K562 (cell line): Measurements from ENCODE around the gene DLG4. TPM values are rescaled to one million over a fixed set of nuclear protein-coding genes. Genes with fewer than 3 reads are reported as not detected.
A peak's percentile ranks its signal among the peaks of the same experiment; 100 is the strongest.

Experiments used
- ARNT ChIP-seq, 2 experiments: fragments of 450-650 bp; IDR thresholded peaks; 2 replicates each; pipeline ENCODE4 v1.6.1; 2016; ENCODE audit warnings: mild to moderate bottlenecking in 1 of 2
- BRD4 ChIP-seq: fragments of 200-600 bp; sonication (generic); IDR thresholded peaks from 2 replicates; pipeline ENCODE4 v1.6.1; 2017; ENCODE audit warnings: inconsistent platforms
- BRF1 ChIP-seq: IDR thresholded peaks from 3 replicates; pipeline ENCODE4 v1.6.1; 2011; ENCODE audit warnings: borderline replicate concordance, mild to moderate bottlenecking; ENCODE audit not compliant: insufficient read length; ENCODE audit errors: extremely low read depth
- CBX2 ChIP-seq: fragments of 200-600 bp; sonication (generic); IDR thresholded peaks from one replicate; pipeline ENCODE4 v1.6.1; 2012; ENCODE audit warnings: mild to moderate bottlenecking, low read length, inconsistent platforms; ENCODE audit not compliant: insufficient read depth, poor library complexity, severe bottlenecking
- CREB1 ChIP-seq, 2 experiments: sonication (generic) in 1 of 2; formaldehyde crosslinking in 1 of 2; IDR thresholded peaks; 2 replicates each; pipeline versions ENCODE4 v1.6.1 to v1.8.0; 2012 to 2022; ENCODE audit warnings: inconsistent platforms in 1 of 2, mild to moderate bottlenecking in 1 of 2, missing genetic modification reagents in 1 of 2, moderate library complexity in 1 of 2
- ESRRB ChIP-seq: fragments of 250-450 bp; sonication (Bioruptor Pico); IDR thresholded peaks from 2 replicates; pipeline ENCODE4 v1.5.0; 2020; ENCODE audit warnings: mild to moderate bottlenecking, moderate library complexity, borderline replicate concordance
- FUS ChIP-seq: fragments of 200-400 bp; formaldehyde crosslinking; optimal IDR thresholded peaks from 2 replicates; pipeline ENCODE3; 2017; ENCODE audit warnings: low read depth, low read length
- HMG20B ChIP-seq: fragments of 250-450 bp; sonication (Bioruptor Pico); IDR thresholded peaks from 2 replicates; pipeline ENCODE4 v1.5.0; 2021; ENCODE audit warnings: mild to moderate bottlenecking
- KDM2B ChIP-seq: fragments of 250-450 bp; sonication (Bioruptor Pico); IDR thresholded peaks from 2 replicates; pipeline ENCODE4 v1.8.0; 2021; ENCODE audit warnings: mild to moderate bottlenecking, moderate library complexity
- MEF2A ChIP-seq: IDR thresholded peaks from 2 replicates; pipeline ENCODE4 v1.6.1; 2011; ENCODE audit warnings: low read depth, mild to moderate bottlenecking, low read length, moderate library complexity; ENCODE audit not compliant: control insufficient read depth
- OTX1 ChIP-seq: fragments of 450-650 bp; formaldehyde crosslinking; IDR thresholded peaks from 2 replicates; pipeline ENCODE4 v1.4.0; 2022; ENCODE audit warnings: mild to moderate bottlenecking
- SAP30 ChIP-seq: fragments of 200-600 bp; sonication (generic); IDR thresholded peaks from 2 replicates; pipeline ENCODE4 v1.6.1; 2012; ENCODE audit warnings: borderline replicate concordance, low read depth, mild to moderate bottlenecking, moderate library complexity, low read length, control low read depth, inconsistent platforms; ENCODE audit not compliant: insufficient read depth, poor library complexity, severe bottlenecking
- SMAD4 ChIP-seq: fragments of 250-450 bp; sonication (Bioruptor Pico); conservative IDR thresholded peaks from 2 replicates; pipeline ENCODE4 v1.8.0; 2021; ENCODE audit warnings: inconsistent platforms, mild to moderate bottlenecking, moderate library complexity
- SNRNP70 ChIP-seq: fragments of 200-400 bp; formaldehyde crosslinking; optimal IDR thresholded peaks from 2 replicates; pipeline ENCODE3; 2017; ENCODE audit warnings: low read depth, low read length
- SP1 ChIP-seq: sonication (generic); formaldehyde crosslinking; IDR thresholded peaks from 2 replicates; pipeline ENCODE4 v1.8.1; 2022; ENCODE audit warnings: mild to moderate bottlenecking, missing genetic modification reagents
- TFAM ChIP-seq: fragments of 250-450 bp; sonication (Bioruptor Pico); conservative IDR thresholded peaks from 2 replicates; pipeline ENCODE4 v1.5.0; 2021; ENCODE audit warnings: mild to moderate bottlenecking, moderate library complexity
- TGIF2 ChIP-seq: sonication (generic); formaldehyde crosslinking; IDR thresholded peaks from 2 replicates; pipeline ENCODE4 v1.8.1; 2022; ENCODE audit warnings: mild to moderate bottlenecking, missing genetic modification reagents, moderate library complexity
- ZNF444 ChIP-seq: fragments of 250-450 bp; sonication (Bioruptor Pico); IDR thresholded peaks from 2 replicates; pipeline ENCODE4 v1.4.0; 2020; ENCODE audit warnings: mild to moderate bottlenecking, moderate library complexity
- ZNF551 ChIP-seq: fragments of 250-450 bp; sonication (Bioruptor Pico); IDR thresholded peaks from 2 replicates; pipeline ENCODE4 v1.5.0; 2021; ENCODE audit warnings: mild to moderate bottlenecking, moderate library complexity
- polyA plus RNA-seq, 8 experiments: library from polyadenylated mRNA; depleted of rRNA in 4 of 8; stranded (reverse) in 5 of 8; unstranded in 3 of 8; fragments of >200 nt; fragmentation: Nextera tagmentation in 2 of 8; fragmentation: Illumina TruSeq in 1 of 8; extraction: Ambion mirVana in 2 of 8; extraction: Trizol in 1 of 8; gene quantifications; 2 replicates each; pipeline versions ENCODE4 v1.2.1 to v1.2.3, GENCODE V29; 2011 to 2014; ENCODE audit warnings: inconsistent platforms in 1 of 8, missing spikeins in 1 of 8
- total RNA-seq, 7 experiments: library from RNA; depleted of rRNA in 6 of 7; stranded (reverse); fragments of >200 nt in 6 of 7; fragmentation: Illumina TruSeq in 2 of 7; extraction: Trizol in 2 of 7; gene quantifications; 2 replicates each; pipeline versions ENCODE4 v1.2.1 to v1.2.3, GENCODE V29; 2011 to 2021; ENCODE audit warnings: low replicate concordance in 1 of 7
- TF ChIP-seq, protein P1 (sequence below): fragments of 200-400 bp; formaldehyde crosslinking; IDR thresholded peaks from 2 replicates; pipeline ENCODE4 v1.6.1; 2017; ENCODE audit warnings: mild to moderate bottlenecking, low read depth, low read length, moderate library complexity
- TF ChIP-seq, protein P2 (sequence below): sonication (generic); formaldehyde crosslinking; IDR thresholded peaks from 2 replicates; pipeline ENCODE4 v1.8.1; 2023; ENCODE audit warnings: mild to moderate bottlenecking, missing genetic modification reagents, moderate library complexity
- TF ChIP-seq, protein P3 (sequence below), 2 experiments: fragments of 450-650 bp; IDR thresholded peaks; 2 replicates each; pipeline ENCODE4 v1.6.1; 2018; ENCODE audit warnings: mild to moderate bottlenecking in 2 of 2, low read depth in 1 of 2; ENCODE audit not compliant: partially characterized antibody in 2 of 2

Gene DLG4
- total and polyA plus RNA-seq, 9 of the 15 experiments (the other 6 are each of a cell fraction or from before 2014, with no cell fraction given) = 0.03 to 12.0 (median 4.1) TPM

DNA sequence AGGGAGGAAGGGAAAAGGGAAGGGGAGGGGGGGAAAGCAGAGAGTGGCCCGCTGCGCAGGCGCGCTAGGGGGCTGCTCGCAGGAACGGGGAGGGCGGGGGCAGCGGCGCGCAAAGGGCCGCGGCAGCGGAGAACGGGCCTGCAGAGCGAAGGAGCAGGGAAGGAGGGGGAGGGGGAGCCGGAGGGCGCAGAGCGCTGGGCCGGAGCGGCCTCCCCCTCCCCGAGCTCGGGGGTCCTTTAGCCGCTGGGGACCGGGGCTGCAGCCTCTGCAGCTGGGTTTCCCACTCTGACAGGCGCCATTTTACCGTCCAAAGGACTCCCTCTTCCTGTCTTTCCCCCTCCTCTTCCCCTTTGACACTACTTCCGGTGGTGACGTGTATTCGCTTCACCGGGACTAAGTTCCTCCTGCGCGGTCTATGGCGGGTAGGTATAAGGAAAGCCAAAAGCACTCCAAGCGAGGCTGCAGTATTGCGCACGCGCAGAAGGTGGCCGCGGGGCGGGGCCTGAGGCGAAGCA, 32.1 kb upstream of the DLG4 start, which contains the start of gene CTDNEP1 (continued):
- TF ChIP-seq, protein P1, sequence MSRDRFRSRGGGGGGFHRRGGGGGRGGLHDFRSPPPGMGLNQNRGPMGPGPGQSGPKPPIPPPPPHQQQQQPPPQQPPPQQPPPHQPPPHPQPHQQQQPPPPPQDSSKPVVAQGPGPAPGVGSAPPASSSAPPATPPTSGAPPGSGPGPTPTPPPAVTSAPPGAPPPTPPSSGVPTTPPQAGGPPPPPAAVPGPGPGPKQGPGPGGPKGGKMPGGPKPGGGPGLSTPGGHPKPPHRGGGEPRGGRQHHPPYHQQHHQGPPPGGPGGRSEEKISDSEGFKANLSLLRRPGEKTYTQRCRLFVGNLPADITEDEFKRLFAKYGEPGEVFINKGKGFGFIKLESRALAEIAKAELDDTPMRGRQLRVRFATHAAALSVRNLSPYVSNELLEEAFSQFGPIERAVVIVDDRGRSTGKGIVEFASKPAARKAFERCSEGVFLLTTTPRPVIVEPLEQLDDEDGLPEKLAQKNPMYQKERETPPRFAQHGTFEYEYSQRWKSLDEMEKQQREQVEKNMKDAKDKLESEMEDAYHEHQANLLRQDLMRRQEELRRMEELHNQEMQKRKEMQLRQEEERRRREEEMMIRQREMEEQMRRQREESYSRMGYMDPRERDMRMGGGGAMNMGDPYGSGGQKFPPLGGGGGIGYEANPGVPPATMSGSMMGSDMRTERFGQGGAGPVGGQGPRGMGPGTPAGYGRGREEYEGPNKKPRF = no peak
- TF ChIP-seq TGIF2 (no peak), BRD4 (peak; percentile 15; the same call in 1 of the 2 replicates), ZNF551 (no peak), OTX1 (no peak), HMG20B (CRISPR knock-in tag) (no peak), ESRRB (no peak), ZNF444 (CRISPR knock-in tag) (no peak), CREB1 (IDR thresholded peaks at IDR 0.05) (peak; percentile 68; the same call in 1 of the 2 replicates), CREB1 (CRISPR knock-in tag; IDR thresholded peaks at IDR 0.05) (no peak), TFAM (CRISPR knock-in tag) (no peak), FUS (no peak), BRF1 (no peak), CBX2 (no peak), SMAD4 (CRISPR knock-in tag) (no peak), SAP30 (peak; percentile 12), SNRNP70 (no peak), SP1 (CRISPR knock-in tag) (no peak), ARNT (IDR thresholded peaks at IDR 0.05) (no peak), KDM2B (CRISPR knock-in tag) (no peak), MEF2A (no peak)
- TF ChIP-seq, protein P2, sequence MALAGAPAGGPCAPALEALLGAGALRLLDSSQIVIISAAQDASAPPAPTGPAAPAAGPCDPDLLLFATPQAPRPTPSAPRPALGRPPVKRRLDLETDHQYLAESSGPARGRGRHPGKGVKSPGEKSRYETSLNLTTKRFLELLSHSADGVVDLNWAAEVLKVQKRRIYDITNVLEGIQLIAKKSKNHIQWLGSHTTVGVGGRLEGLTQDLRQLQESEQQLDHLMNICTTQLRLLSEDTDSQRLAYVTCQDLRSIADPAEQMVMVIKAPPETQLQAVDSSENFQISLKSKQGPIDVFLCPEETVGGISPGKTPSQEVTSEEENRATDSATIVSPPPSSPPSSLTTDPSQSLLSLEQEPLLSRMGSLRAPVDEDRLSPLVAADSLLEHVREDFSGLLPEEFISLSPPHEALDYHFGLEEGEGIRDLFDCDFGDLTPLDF (CRISPR knock-in tag) = no peak
- TF ChIP-seq, protein P3, sequence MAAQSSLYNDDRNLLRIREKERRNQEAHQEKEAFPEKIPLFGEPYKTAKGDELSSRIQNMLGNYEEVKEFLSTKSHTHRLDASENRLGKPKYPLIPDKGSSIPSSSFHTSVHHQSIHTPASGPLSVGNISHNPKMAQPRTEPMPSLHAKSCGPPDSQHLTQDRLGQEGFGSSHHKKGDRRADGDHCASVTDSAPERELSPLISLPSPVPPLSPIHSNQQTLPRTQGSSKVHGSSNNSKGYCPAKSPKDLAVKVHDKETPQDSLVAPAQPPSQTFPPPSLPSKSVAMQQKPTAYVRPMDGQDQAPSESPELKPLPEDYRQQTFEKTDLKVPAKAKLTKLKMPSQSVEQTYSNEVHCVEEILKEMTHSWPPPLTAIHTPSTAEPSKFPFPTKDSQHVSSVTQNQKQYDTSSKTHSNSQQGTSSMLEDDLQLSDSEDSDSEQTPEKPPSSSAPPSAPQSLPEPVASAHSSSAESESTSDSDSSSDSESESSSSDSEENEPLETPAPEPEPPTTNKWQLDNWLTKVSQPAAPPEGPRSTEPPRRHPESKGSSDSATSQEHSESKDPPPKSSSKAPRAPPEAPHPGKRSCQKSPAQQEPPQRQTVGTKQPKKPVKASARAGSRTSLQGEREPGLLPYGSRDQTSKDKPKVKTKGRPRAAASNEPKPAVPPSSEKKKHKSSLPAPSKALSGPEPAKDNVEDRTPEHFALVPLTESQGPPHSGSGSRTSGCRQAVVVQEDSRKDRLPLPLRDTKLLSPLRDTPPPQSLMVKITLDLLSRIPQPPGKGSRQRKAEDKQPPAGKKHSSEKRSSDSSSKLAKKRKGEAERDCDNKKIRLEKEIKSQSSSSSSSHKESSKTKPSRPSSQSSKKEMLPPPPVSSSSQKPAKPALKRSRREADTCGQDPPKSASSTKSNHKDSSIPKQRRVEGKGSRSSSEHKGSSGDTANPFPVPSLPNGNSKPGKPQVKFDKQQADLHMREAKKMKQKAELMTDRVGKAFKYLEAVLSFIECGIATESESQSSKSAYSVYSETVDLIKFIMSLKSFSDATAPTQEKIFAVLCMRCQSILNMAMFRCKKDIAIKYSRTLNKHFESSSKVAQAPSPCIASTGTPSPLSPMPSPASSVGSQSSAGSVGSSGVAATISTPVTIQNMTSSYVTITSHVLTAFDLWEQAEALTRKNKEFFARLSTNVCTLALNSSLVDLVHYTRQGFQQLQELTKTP (IDR thresholded peaks at IDR 0.05; ENCODE audit: low read depth in 1 of 2, partially characterized antibody in 2 of 2) = peak in 1 of 2 experiments; percentile 18
